Esophagus squamous epithelium (tissue), 5 donors: ENCODE measurements around the gene SEC62. TPM values are rescaled to one million over a fixed set of nuclear protein-coding genes. Genes with fewer than 3 reads are reported as not detected.

Experiments used
- DNase-seq: peaks from one replicate; lab custom pipeline; 2025; lab: John Stamatoyannopoulos, UW
- H3K27ac ChIP-seq, 4 donors: fragments of 200-600 bp; sonication (generic); one replicate each; pipeline ENCODE4 v1.5.1; 2016 to 2019; ENCODE audit warnings: mild to moderate bottlenecking in 1 of 4
- H3K27me3 ChIP-seq, 4 donors: fragments of 200-600 bp; sonication (generic); 1 replicate in 3 of 4; 2 replicates in 1 of 4; pipeline versions ENCODE4 v1.5.1 to v1.6.0; 2017 to 2021; ENCODE audit warnings: antibody characterized with exemption in 1 of 4
- H3K36me3 ChIP-seq, 3 donors: fragments of 200-600 bp; sonication (generic); one replicate each; pipeline ENCODE4 v1.5.1; 2016 to 2019
- H3K4me1 ChIP-seq, 3 donors: fragments of 200-600 bp; sonication (generic); one replicate each; pipeline ENCODE4 v1.5.1; 2017 to 2019
- H3K4me3 ChIP-seq, 4 donors: fragments of 200-600 bp; sonication (generic); 1 replicate in 3 of 4; 2 replicates in 1 of 4; pipeline ENCODE4 v1.5.1; 2016 to 2019; ENCODE audit warnings: mild to moderate bottlenecking in 2 of 4, moderate library complexity in 1 of 4
- H3K9me3 ChIP-seq, 3 donors: fragments of 200-600 bp; sonication (generic); one replicate each; pipeline ENCODE4 v1.5.1; 2016 to 2019
- CTCF ChIP-seq, 6 experiments: fragments of 450-650 bp in 4 of 6; fragments of 200-600 bp in 2 of 6; sonication (generic) in 2 of 6; IDR thresholded peaks; one replicate each; pipeline ENCODE4 v1.5.1; 2016 to 2019; ENCODE audit warnings: antibody characterized with exemption in 6 of 6, mild to moderate bottlenecking in 4 of 6, moderate library complexity in 4 of 6
- POLR2A ChIP-seq, 4 donors: fragments of 450-650 bp; IDR thresholded peaks; one replicate each; pipeline ENCODE4 v1.6.1; 2017; ENCODE audit warnings: antibody characterized with exemption in 4 of 4, mild to moderate bottlenecking in 4 of 4, moderate library complexity in 3 of 4
- whole genome bisulfite sequencing, 2 donors: methylation state at CpG; one replicate each; pipeline ENCODE4 v1.1.5; 2018; 5-methylcytosine and 5-hydroxymethylcytosine counted together
- intact Hi-C: fragments of 100-400 bp; cut with DNase I; formaldehyde crosslinking; loops from one replicate; pipeline ENCODE4 v1.15.0; 2022
- total RNA-seq, 4 donors: library from RNA; depleted of rRNA; stranded (reverse); fragments of >200 nt; gene quantifications; one replicate each; pipeline ENCODE4 v1.1.0, GENCODE V29; 2016
- donor health status: DM: yes; HTN: yes; CAD: no.

Gene SEC62
- 10 to 100 TPM; 15.0 to 49.8 (median 23.6) TPM for total RNA-seq

GRCh38 chr3:169966428-169966950 lies at the start of gene SEC62:
Gene SEC62 (plus strand): TSS chr3:169966807. CDS start chr3:169966823, 16 bp downstream.
- TF ChIP-seq POLR2A (IDR thresholded peaks at IDR 0.05) (peak in 3 of 4 donors; percentile 58 to 84 (median 62)), CTCF (IDR thresholded peaks at IDR 0.05) (peak in 4 of 6 experiments; percentile 28 to 43 (median 36))
- intact Hi-C loops: no loop called here
- no peaks in the 10 kb centered on the region for H3K9me3 ChIP-seq
- H3K27ac ChIP-seq: peak within 1 kb of the TSS; percentile 91 to 97 (median 96)
- peaks cover 0 to 6% (median 0%) of the 10 kb centered on the region in 3 donors for H3K36me3 ChIP-seq
- 4 to 5% methylated on average over 3 to 6 of the region's 37 CpGs for WGBS, 2 donors
- H3K27me3 ChIP-seq: no peaks in the 10 kb centered on the region
- peaks cover 4 to 39% (median 6%) of the 10 kb centered on the region in 3 donors for H3K4me1 ChIP-seq
- peak within 1 kb of the TSS; percentile 77 to 98 (median 88) for H3K4me3 ChIP-seq
- peak; percentile 48 for DNase-seq

- no peaks in the 10 kb centered on the region for H3K4me1 ChIP-seq
- H3K9me3 ChIP-seq: no peaks in the 10 kb centered on the region
- intact Hi-C loops: no loop called here
- no peak overlapping the region for H3K4me3 ChIP-seq
- no peak for DNase-seq
- H3K36me3 ChIP-seq: no peaks in the 10 kb centered on the region
- H3K27me3 ChIP-seq: no peaks in the 10 kb centered on the region
- H3K27ac ChIP-seq: no peak overlapping the region
- 52 to 73% methylated on average over 7 of the region's 8 CpGs for WGBS, 2 donors
- TF ChIP-seq CTCF (IDR thresholded peaks at IDR 0.05) (no peak), POLR2A (IDR thresholded peaks at IDR 0.05) (no peak)
Observed at GRCh38 chr3:169923189-169923588, 43.4 kb upstream of the SEC62 start.

- H3K27ac ChIP-seq: no peak overlapping the region
- H3K27me3 ChIP-seq: no peaks in the 10 kb centered on the region
- H3K36me3 ChIP-seq: no peaks in the 10 kb centered on the region
- no peak overlapping the region for H3K4me3 ChIP-seq
- H3K4me1 ChIP-seq: no peaks in the 10 kb centered on the region
- WGBS, 2 donors: 54 to 60% methylated on average over 1 of the region's 1 CpG
- TF ChIP-seq CTCF (IDR thresholded peaks at IDR 0.05): no peak
- TF ChIP-seq POLR2A (IDR thresholded peaks at IDR 0.05): no peak
- DNase-seq: no peak
- no peaks in the 10 kb centered on the region for H3K9me3 ChIP-seq
- intact Hi-C loops: no loop called here
Observed at GRCh38 chr3:169923831-169924230, 42.8 kb upstream of the SEC62 start.

- intact Hi-C loops: no loop called here
- DNase-seq: no peak
- Histone ChIP-seq H3K27ac (no peak overlapping the region), H3K9me3 (no peaks in the 10 kb centered on the region), H3K27me3 (peaks cover 0 to 19% (median 0%) of the 10 kb centered on the region in 4 donors), H3K4me1 (no peaks in the 10 kb centered on the region), H3K4me3 (no peak overlapping the region), H3K36me3 (no peaks in the 10 kb centered on the region)
- WGBS, 2 donors: 65 to 72% methylated on average over 3 of the region's 3 CpGs
- TF ChIP-seq CTCF (IDR thresholded peaks at IDR 0.05) (no peak), POLR2A (IDR thresholded peaks at IDR 0.05) (no peak)
Observed at GRCh38 chr3:169929830-169930519, 36.6 kb upstream of the SEC62 start.

- TF ChIP-seq POLR2A (IDR thresholded peaks at IDR 0.05): no peak
- Histone ChIP-seq H3K9me3 (no peaks in the 10 kb centered on the region), H3K27me3 (peaks cover 0 to 19% (median 0%) of the 10 kb centered on the region in 4 donors), H3K36me3 (no peaks in the 10 kb centered on the region), H3K27ac (no peak overlapping the region), H3K4me3 (no peak overlapping the region), H3K4me1 (no peaks in the 10 kb centered on the region)
- 87 to 93% methylated on average over 3 of the region's 3 CpGs for WGBS, 2 donors
- no peak for DNase-seq
- intact Hi-C loops: no loop called here
Observed at GRCh38 chr3:169930843-169931242, 35.8 kb upstream of the SEC62 start.
